ENCODE measurements around the gene SH3BP5L.

- TF ChIP-seq DBP (CRISPR knock-in tag; IDR thresholded peaks at IDR 0.05; ENCODE audit: not compliant biosample characterization) (no peak), YY1 (IDR thresholded peaks at IDR 0.05; ENCODE audit: insufficient read depth, insufficient replicate concordance, low read depth, low read length) (no peak), KAT8 (CRISPR knock-in tag; IDR thresholded peaks at IDR 0.05) (no peak), ZNF552 (CRISPR knock-in tag; IDR thresholded peaks at IDR 0.05; ENCODE audit: borderline replicate concordance) (no peak), ZNF33A (CRISPR knock-in tag; IDR thresholded peaks at IDR 0.05; ENCODE audit: borderline replicate concordance) (no peak)
Measured at GRCh38 chr1:248862695-248862997, 36.9 kb upstream of the SH3BP5L start.
